NCI-H1694 treated with DMSO at 0.1 percent for 48 hours (cell line): Measurements from ENCODE around the gene FBXL15.
A peak's percentile ranks its signal among the peaks of the same experiment; 100 is the strongest.
"Not testable (repeated sequence)": the region's sequence is repeated elsewhere in the genome, so short reads cannot be mapped to it uniquely, and the experiment has no call there.

Source experiments
- DNase-seq: peaks from one replicate; lab custom pipeline; 2025; lab: John Stamatoyannopoulos, UW

Gene FBXL15

GRCh38 chr10:102431452-102432124 is 11.0 kb downstream of the FBXL15 start:
- DNase-seq = peak; percentile 36

GRCh38 chr10:102432162-102432950 is 11.7 kb downstream of the FBXL15 start, which contains the start of gene CUEDC2:
Gene CUEDC2, minus strand, starts transcription at chr10:102432574. Its CDS starts 7,386 bp downstream, at chr10:102425188.
- DNase-seq = peak; percentile 90

GRCh38 chr10:102433619-102434046 is 13.0 kb downstream of the FBXL15 start:
- DNase-seq = no peak

DNA sequence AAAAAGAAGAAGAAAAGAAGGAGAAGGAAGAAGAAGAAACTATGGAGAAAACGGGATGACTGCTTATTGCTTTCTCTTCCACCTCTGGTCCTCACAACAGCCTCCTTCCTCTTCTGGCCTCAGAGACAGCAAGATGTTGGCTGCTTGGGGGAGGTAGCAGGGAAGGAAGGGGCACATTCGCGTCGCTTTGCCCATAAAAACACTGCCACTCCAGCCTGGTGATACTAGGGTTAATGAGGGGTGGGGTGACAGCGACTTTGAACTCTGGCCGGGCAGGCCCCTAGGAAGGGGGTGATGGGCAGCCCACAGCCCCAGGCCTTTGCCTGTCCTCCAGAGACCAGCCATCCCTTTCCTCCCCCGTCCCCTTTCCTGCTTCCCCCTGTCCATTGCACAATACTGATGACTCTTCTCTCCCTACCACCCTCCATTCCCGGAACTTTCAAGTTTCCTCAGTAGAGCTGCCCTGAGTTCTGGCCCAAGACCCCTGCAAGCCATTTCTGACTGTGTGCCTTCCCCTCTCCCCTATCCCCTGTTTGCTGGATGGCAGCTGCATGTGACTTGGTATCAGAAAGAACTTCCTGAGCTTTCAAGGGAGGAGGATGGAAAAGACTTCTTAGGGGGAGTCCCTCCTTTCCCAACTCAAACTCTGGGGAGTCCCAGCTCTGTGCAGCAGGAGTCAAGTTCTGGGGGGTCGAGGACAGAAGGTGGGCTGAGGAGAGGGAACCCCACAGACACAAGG is 13.9 kb downstream of the FBXL15 start:
- no peak for DNase-seq

GRCh38 chr10:102435133-102435497 is 14.5 kb downstream of the FBXL15 start:
- DNase-seq = no peak

GRCh38 chr10:102435529-102436233 is 15.0 kb downstream of the FBXL15 start:
- no peak for DNase-seq

DNA sequence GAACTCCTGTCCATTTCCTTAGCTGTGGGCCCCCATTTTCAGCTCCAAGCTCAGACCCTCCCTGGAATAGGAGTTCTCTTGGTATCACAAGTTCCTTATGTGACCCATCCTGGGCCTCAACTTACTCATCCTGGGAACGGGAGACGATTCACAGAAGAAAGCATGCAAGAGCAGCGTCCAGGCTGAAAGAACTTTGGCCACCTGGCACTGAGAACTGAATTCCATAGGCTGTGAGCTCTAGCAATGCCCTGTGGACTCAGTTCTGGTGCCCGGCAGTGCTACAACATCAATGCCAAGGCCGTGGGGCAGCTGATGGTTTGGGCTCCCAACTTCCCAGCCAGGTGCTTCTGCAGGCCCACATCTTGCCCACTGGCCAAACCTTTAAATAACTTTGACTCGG is 15.7 kb downstream of the FBXL15 start:
- DNase-seq = no peak

GRCh38 chr10:102437515-102437914 is 16.9 kb downstream of the FBXL15 start:
- no peak for DNase-seq

- no peak for DNase-seq
Observed at GRCh38 chr10:102438374-102438773, 17.7 kb downstream of the FBXL15 start.

- no peak for DNase-seq
Observed at GRCh38 chr10:102444851-102445250, 24.2 kb downstream of the FBXL15 start.

DNA sequence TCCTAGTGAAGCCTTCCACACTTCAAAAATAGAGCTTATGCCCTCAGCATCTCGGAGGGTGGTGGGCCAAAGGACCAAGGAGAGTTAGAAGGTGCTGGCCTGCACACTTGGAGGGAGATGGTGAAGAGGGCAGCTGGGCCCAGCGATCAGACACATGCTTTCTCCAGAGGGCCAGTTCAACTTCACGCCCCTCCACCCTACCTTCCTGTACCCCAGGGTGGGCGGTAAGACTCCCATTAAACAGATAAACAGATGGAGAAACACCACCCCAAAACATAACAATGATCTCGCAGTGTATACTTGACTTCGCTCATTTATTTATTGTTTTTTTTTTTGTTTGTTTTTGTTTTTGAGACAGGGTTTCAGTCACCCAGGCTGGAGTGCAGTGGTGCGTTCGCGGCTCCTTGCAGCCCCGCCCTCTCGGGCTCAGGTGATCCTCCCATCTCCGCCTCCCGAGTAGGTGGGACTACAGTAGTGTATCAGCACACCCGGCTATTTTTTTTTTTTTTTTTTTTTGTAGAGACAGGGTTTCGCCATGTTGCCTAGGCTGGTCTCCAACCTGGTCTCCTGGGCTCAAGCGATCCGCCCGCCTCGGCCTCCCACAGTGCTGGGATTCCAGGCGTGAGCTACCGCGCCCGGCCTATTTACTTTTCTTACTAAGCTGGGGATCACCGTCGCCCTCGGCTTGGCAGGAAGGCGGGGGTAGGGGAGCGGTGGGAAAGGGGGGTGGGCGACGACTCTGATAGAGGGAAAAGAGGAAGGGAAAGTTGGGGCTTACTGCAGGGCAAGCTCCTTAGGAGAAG is 28.9 kb downstream of the FBXL15 start:
- peak; percentile 73 for DNase-seq

DNA sequence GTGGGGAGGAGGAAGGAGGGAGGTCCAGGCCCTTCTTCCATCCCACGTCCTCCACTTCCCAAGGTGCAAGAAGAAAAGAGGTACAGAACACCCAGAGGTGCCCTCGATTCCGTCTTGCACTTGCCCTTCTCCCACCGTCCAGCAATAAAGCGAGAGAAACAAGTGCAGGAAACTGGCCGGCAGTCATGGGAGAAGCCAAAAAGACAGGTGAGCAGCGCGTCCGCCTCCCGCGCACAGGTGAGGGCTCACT is 29.4 kb downstream of the FBXL15 start:
- DNase-seq = no peak

DNA sequence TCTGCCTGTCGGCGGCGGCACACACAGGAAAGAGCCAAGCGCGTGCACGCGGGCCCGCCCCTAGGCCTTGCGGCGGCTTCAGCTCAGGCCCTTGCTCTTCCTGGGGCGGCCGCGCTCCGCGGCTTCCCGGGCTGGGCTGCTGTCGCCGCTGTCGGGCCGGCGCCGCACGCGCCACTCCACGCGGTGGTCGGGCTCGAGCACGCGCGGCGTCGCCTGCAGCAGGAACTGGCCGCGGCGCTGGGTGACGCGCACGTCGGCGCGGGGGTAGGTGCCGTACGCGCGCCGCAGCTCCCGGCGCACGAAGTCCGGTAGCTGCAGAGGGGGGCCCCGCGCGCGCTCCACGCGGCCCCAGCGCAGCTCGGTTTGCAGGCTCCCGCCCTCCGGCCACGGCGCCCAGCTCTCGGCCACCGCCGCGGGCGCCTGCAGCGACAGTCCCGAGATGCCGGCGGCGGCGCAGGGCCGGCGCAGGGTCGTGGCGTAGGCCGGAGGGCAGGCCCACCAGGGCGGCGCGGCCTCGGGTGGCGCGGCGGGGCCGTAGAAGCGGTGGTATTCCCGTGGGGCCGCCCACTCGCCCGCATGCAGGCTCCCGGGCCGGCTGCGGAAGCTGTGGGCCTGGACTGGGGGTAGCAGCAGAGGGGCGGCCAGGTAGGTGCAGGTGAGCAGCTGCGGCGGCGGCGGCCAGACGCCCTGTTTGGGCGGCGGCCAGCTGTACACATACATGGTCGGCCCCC is 29.9 kb downstream of the FBXL15 start:
- DNase-seq = peak; percentile 40

GRCh38 chr10:102451105-102451969 is 30.7 kb downstream of the FBXL15 start, which contains the start of gene C10orf95:
Gene C10orf95, minus strand, starts transcription at chr10:102451543. Its CDS starts 450 bp downstream, at chr10:102451093.
- DNase-seq = no peak

DNA sequence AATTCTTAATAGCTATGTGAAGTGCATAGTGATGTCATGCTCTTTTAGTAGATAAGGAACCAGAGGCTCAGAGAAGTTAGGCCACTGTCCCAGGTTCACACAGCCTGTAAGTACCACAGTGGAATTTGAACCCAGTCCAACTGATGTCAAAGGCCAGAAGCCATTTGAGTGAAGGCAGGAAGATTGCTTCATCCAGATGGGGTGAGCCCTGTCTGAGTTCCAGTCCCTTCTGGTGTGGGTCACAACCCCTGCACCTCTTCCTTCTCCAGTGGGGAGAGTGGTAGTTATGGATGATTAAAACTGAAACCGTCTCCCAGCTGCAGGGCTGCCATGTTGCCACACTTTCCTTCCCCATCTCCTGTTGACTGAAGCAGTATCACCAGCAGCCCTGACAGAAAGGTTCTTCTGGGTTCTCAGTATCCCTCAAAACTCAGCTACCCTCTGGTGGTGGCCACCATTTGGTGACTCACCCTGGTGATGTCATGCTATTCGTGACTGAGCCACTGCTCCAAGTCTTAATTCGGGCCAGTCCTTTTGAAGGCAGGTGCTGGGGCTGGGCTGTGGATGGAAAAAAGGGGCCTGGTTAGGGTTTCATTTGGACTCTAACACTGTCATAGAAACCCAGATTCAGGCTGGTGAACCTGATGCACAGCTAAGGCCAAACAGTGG is 32.2 kb downstream of the FBXL15 start:
- DNase-seq = no peak

DNA sequence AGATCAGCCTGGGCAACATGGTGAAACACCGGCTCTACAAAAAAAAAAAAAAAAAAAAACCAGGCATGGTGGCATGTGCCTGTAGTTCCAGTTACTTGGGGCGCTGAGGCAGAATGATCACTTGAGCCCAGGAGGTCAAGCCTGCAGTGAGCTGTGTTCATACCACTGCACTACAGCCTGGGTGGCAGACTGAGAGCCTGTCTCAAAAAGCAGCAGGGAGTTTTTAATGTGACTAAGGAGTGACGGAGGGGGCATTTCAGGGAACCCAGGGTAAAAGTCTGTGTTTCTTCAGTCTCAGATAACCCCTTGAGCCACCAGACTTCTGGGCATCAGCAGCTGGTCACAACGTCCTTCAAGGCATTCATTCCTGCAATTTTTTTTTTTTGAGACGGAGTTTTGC is 32.9 kb downstream of the FBXL15 start:
- DNase-seq = no peak

GRCh38 chr10:102454662-102455487 is 34.2 kb downstream of the FBXL15 start:
- not testable (repeated sequence) for DNase-seq

DNA sequence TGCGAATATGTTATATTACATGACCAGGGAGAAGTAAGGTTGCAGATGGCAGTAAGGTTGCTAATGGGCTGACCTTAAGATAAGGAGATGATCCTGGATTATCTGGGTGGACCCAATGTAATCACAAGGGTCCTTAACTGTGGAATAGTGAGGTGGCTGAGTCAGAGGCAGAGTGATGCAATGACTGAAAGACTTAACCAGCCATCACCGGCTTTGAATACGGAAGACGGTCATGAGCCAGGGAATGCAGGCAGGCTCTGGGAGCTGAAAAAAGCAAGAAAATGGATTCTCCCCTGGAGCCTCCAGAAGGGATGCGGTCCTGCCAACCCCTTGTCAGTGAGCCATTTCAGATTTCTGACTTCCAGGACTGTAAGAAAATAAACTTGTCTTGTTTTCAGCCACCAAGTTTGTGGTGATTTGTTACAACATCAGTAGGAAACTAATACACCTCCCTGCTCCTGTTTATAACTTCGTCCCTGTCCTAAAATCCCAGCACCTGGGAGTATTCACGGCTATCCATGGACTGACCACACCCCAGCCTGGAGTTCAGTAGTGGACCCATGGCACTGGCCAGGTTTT is 35.3 kb downstream of the FBXL15 start:
- no peak for DNase-seq
